GM18907 (cell line): Measurements from ENCODE around the gene ENTPD3.

ENCODE experiments used
- ATAC-seq: cut with Tn5 transposase; IDR thresholded peaks from one replicate; pipeline ENCODE4 v1.9.1; 2021; ENCODE audit warnings: mild to moderate bottlenecking, moderate library complexity; ENCODE audit not compliant: unreplicated experiment

ENTPD3 gene

GRCh38 chr3:40387001-40387894 lies at the start of gene ENTPD3:
TSS of gene ENTPD3 (plus strand) at chr3:40387184. CDS start at chr3:40388058, 874 bp downstream.
- ATAC-seq: no peak

- ATAC-seq: no peak
Measured at GRCh38 chr3:40339871-40340270, 47.1 kb upstream of the ENTPD3 start.

GRCh38 chr3:40340541-40341170 lies 46.3 kb upstream of the ENTPD3 start:
- no peak for ATAC-seq

- ATAC-seq: no peak
Measured at GRCh38 chr3:40341671-40342070, 45.3 kb upstream of the ENTPD3 start.

- ATAC-seq: no peak
Measured at GRCh38 chr3:40350529-40350928, 36.5 kb upstream of the ENTPD3 start.

- ATAC-seq: no peak
Measured at GRCh38 chr3:40355410-40355809, 31.6 kb upstream of the ENTPD3 start.

- no peak for ATAC-seq
Measured at GRCh38 chr3:40358454-40358853, 28.5 kb upstream of the ENTPD3 start.

- ATAC-seq: no peak
Measured at GRCh38 chr3:40363674-40364073, 23.3 kb upstream of the ENTPD3 start.

- ATAC-seq: no peak
Measured at GRCh38 chr3:40366203-40367162, 20.5 kb upstream of the ENTPD3 start.

- no peak for ATAC-seq
Measured at GRCh38 chr3:40369716-40370115, 17.3 kb upstream of the ENTPD3 start.

GRCh38 chr3:40377822-40378221 lies 9.2 kb upstream of the ENTPD3 start:
- ATAC-seq: no peak

- ATAC-seq: no peak
Measured at GRCh38 chr3:40379674-40380306, 7.2 kb upstream of the ENTPD3 start.

GRCh38 chr3:40381904-40382616 lies 4.9 kb upstream of the ENTPD3 start:
- no peak for ATAC-seq

GRCh38 chr3:40382617-40382979 lies 4.4 kb upstream of the ENTPD3 start:
- ATAC-seq: no peak

- ATAC-seq: no peak
Measured at GRCh38 chr3:40386213-40386612, 771 bp upstream of the ENTPD3 start.

- no peak for ATAC-seq
Measured at GRCh38 chr3:40387895-40388254, 891 bp downstream of the ENTPD3 start.

GRCh38 chr3:40396406-40396805 lies 9.4 kb downstream of the ENTPD3 start:
- ATAC-seq: no peak

- ATAC-seq: no peak
Measured at GRCh38 chr3:40397129-40397528, 10.1 kb downstream of the ENTPD3 start.

- no peak for ATAC-seq
Measured at GRCh38 chr3:40397912-40398311, 10.9 kb downstream of the ENTPD3 start.

- ATAC-seq: no peak
Measured at GRCh38 chr3:40398346-40398745, 11.4 kb downstream of the ENTPD3 start.
